Caco-2 (cell line): ENCODE data around the gene IGLL5. TPM values are rescaled to one million over a fixed set of nuclear protein-coding genes. Genes with fewer than 3 reads are reported as not detected.

ENCODE experiments used
- BruUV-seq: library from RNA; stranded (reverse); fragments of 400-500 nt; replicated peaks from 2 replicates; lab custom pipeline; 2021; lab: Mats Ljungman, UMichigan
- CTCF ChIA-PET: fragments of 300-600 bp; sonication (Branson Sonifier 250); formaldehyde crosslinking; loops from one replicate; lab custom pipeline; 2022; ENCODE audit warnings: antibody characterized with exemption; lab: Charles Lee
- POLR2A ChIA-PET: fragments of 300-600 bp; sonication (Branson Sonifier 250); formaldehyde crosslinking; loops from one replicate; lab custom pipeline; 2022; ENCODE audit warnings: antibody characterized with exemption; lab: Charles Lee
- DNase-seq, 2 experiments: peaks; one replicate each; pipeline versions ENCODE4 v3.0.0 to v3.0.0-alpha.2; 2020 to 2022
- H3K27me3 ChIP-seq: replicated peaks from 2 replicates; pipeline ENCODE4 v1.6.0; 2011; ENCODE audit warnings: low read length; ENCODE audit not compliant: control insufficient read depth, insufficient read depth
- H3K36me3 ChIP-seq: 2 replicates; pipeline ENCODE4 v1.5.1; 2011; ENCODE audit warnings: low read length; ENCODE audit not compliant: control insufficient read depth, insufficient read depth
- H3K4me1 ChIP-seq: fragments of 250-450 bp; sonication (Bioruptor Pico); 2 replicates; pipeline ENCODE4 v1.5.1; 2020; ENCODE audit warnings: mild to moderate bottlenecking
- H3K4me3 ChIP-seq: 2 replicates; pipeline ENCODE4 v1.5.1; 2011; ENCODE audit warnings: low read depth, mild to moderate bottlenecking, control low read depth, low read length
- H3K9me3 ChIP-seq: fragments of 250-450 bp; sonication (Bioruptor Pico); 2 replicates; pipeline ENCODE4 v1.5.1; 2020; ENCODE audit warnings: mild to moderate bottlenecking, moderate library complexity
- H3K27ac Mint-ChIP-seq: one replicate; pipeline ENCODE4 v1.8.0; 2022; ENCODE audit warnings: mixed read lengths; ENCODE audit not compliant: unreplicated experiment
- H3K27me3 Mint-ChIP-seq: one replicate; pipeline ENCODE4 v1.8.0; 2022; ENCODE audit warnings: mixed read lengths; ENCODE audit not compliant: insufficient read depth, unreplicated experiment
- H3K36me3 Mint-ChIP-seq: one replicate; pipeline ENCODE4 v1.8.0; 2022; ENCODE audit warnings: mild to moderate bottlenecking, mixed read lengths; ENCODE audit not compliant: insufficient read depth, unreplicated experiment
- H3K4me1 Mint-ChIP-seq: one replicate; pipeline ENCODE4 v1.8.0; 2022; ENCODE audit warnings: low read depth, mixed read lengths; ENCODE audit not compliant: unreplicated experiment
- H3K4me3 Mint-ChIP-seq: one replicate; pipeline ENCODE4 v1.8.0; 2022; ENCODE audit warnings: mild to moderate bottlenecking, moderate library complexity, mixed read lengths; ENCODE audit not compliant: unreplicated experiment
- H3K9me3 Mint-ChIP-seq: one replicate; pipeline ENCODE4 v1.8.0; 2022; ENCODE audit warnings: mixed read lengths; ENCODE audit not compliant: unreplicated experiment
- intact Hi-C: fragments of 100-400 bp; cut with micrococcal nuclease; formaldehyde crosslinking; loops from one replicate; pipeline ENCODE4 v1.10.0; 2022; ENCODE audit not compliant: unreplicated experiment
- total RNA-seq: library from RNA; stranded (reverse); gene quantifications from 2 replicates; pipeline ENCODE4 v1.2.3, GENCODE V29; 2022
- TF ChIP-seq, protein P1 (sequence below), 2 experiments: fragments of 200-600 bp in 1 of 2; IDR thresholded peaks; 1 replicate in 1 of 2; 2 replicates in 1 of 2; pipeline versions ENCODE4 v1.5.1 to v1.8.0; 2011 to 2022; ENCODE audit warnings: antibody characterized with exemption in 1 of 2, control low read depth in 1 of 2, inconsistent platforms in 1 of 2, low read depth in 1 of 2, low read length in 1 of 2, mild to moderate bottlenecking in 1 of 2, moderate library complexity in 1 of 2; ENCODE audit not compliant: insufficient read depth in 1 of 2, severe bottlenecking in 1 of 2, unreplicated experiment in 1 of 2

Gene IGLL5
- total RNA-seq, 1 experiment from 2014 or later, result not detected

- Mint-ChIP-seq H3K4me3 (no peak overlapping the region), H3K36me3 (no peaks in the 10 kb centered on the region), H3K27ac (no peak overlapping the region), H3K9me3 (no peaks in the 10 kb centered on the region), H3K4me1 (no peaks in the 10 kb centered on the region), H3K27me3 (peaks cover 2% of the 10 kb centered on the region)
- Histone ChIP-seq H3K4me1 (no peaks in the 10 kb centered on the region), H3K4me3 (no peak overlapping the region), H3K27me3 (no peaks in the 10 kb centered on the region), H3K36me3 (no peaks in the 10 kb centered on the region), H3K9me3 (peaks cover 3% of the 10 kb centered on the region; the same call in 1 of the 2 replicates)
- CTCF ChIA-PET, result no interaction called here
- intact Hi-C loops, result loop anchor here (10.0 kb wide), 1 partner anchor 263 kb away; no protein-coding TSS in a partner anchor
- POLR2A ChIA-PET, result no interaction called here
- no peak for DNase-seq
- no TSS peak for BruUV-seq
- TF ChIP-seq, protein P1, sequence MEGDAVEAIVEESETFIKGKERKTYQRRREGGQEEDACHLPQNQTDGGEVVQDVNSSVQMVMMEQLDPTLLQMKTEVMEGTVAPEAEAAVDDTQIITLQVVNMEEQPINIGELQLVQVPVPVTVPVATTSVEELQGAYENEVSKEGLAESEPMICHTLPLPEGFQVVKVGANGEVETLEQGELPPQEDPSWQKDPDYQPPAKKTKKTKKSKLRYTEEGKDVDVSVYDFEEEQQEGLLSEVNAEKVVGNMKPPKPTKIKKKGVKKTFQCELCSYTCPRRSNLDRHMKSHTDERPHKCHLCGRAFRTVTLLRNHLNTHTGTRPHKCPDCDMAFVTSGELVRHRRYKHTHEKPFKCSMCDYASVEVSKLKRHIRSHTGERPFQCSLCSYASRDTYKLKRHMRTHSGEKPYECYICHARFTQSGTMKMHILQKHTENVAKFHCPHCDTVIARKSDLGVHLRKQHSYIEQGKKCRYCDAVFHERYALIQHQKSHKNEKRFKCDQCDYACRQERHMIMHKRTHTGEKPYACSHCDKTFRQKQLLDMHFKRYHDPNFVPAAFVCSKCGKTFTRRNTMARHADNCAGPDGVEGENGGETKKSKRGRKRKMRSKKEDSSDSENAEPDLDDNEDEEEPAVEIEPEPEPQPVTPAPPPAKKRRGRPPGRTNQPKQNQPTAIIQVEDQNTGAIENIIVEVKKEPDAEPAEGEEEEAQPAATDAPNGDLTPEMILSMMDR (IDR thresholded peaks at IDR 0.05; ENCODE audit: insufficient read depth in 1 of 2, low read depth in 1 of 2, low read length in 1 of 2, severe bottlenecking in 1 of 2, unreplicated experiment in 1 of 2), result no peak
Observed at GRCh38 chr22:22842085-22842484, 45.5 kb upstream of the IGLL5 start.

- ChIA-PET CTCF (no interaction called here), POLR2A (no interaction called here)
- Mint-ChIP-seq H3K36me3 (no peaks in the 10 kb centered on the region), H3K9me3 (no peaks in the 10 kb centered on the region), H3K4me3 (no peak overlapping the region), H3K27me3 (peaks cover 2% of the 10 kb centered on the region), H3K27ac (no peak overlapping the region), H3K4me1 (no peaks in the 10 kb centered on the region)
- Histone ChIP-seq H3K4me3 (no peak overlapping the region), H3K27me3 (no peaks in the 10 kb centered on the region), H3K9me3 (peaks cover 3% of the 10 kb centered on the region; the same call in 1 of the 2 replicates), H3K36me3 (no peaks in the 10 kb centered on the region), H3K4me1 (no peaks in the 10 kb centered on the region)
- TF ChIP-seq, protein P1 (IDR thresholded peaks at IDR 0.05; ENCODE audit: insufficient read depth in 1 of 2, low read depth in 1 of 2, low read length in 1 of 2, severe bottlenecking in 1 of 2, unreplicated experiment in 1 of 2), result no peak
- BruUV-seq, result no TSS peak
- intact Hi-C loops, result loop anchor here (10.0 kb wide), 1 partner anchor 261 kb away; no protein-coding TSS in a partner anchor
- DNase-seq, result no peak
Observed at GRCh38 chr22:22843848-22844247, 43.8 kb upstream of the IGLL5 start.

DNA sequence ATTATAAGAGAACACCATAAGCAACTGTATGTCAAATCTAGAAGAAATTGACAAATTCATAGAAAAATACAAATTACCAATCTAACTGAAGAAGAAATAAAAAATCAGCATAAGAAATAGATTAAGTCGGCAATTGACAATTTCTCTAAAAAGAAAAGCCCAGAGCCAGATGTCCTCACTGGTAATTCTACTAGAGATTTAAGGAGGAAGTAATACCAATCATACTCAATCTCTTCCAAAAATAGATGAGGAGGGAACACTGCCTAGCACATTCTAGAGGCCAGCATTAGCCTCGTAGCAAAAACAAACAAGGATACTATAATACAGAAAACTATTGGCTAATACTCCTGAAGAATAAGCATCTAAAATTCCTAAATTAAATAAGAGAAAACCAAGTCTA, 40.4 kb upstream of the IGLL5 start:
- POLR2A ChIA-PET, result no interaction called here
- no peaks in the 10 kb centered on the region for H3K27me3 Mint-ChIP-seq
- Histone ChIP-seq H3K4me3 (no peak overlapping the region), H3K4me1 (no peaks in the 10 kb centered on the region), H3K9me3 (peaks cover 3% of the 10 kb centered on the region; the same call in 1 of the 2 replicates), H3K27me3 (no peaks in the 10 kb centered on the region), H3K36me3 (no peaks in the 10 kb centered on the region)
- H3K9me3 Mint-ChIP-seq, result no peaks in the 10 kb centered on the region
- H3K4me1 Mint-ChIP-seq, result no peaks in the 10 kb centered on the region
- CTCF ChIA-PET, result interaction anchor here (1.4 to 3.3 kb wide), 2 partner anchors 30 to 37 kb away, joined by 3 to 29 read pairs; no protein-coding TSS in a partner anchor
- no peak overlapping the region for H3K4me3 Mint-ChIP-seq
- no peak for DNase-seq
- H3K27ac Mint-ChIP-seq, result no peak overlapping the region
- TF ChIP-seq, protein P1 (IDR thresholded peaks at IDR 0.05; ENCODE audit: insufficient read depth in 1 of 2, low read depth in 1 of 2, low read length in 1 of 2, severe bottlenecking in 1 of 2, unreplicated experiment in 1 of 2), result no peak
- no peaks in the 10 kb centered on the region for H3K36me3 Mint-ChIP-seq
- intact Hi-C loops, result loop anchor here (10.0 kb wide), 1 partner anchor 258 kb away; no protein-coding TSS in a partner anchor
- BruUV-seq, result no TSS peak
